Mesothelial cell of epicardium (in vitro differentiated cells): ENCODE measurements around the gene DPP6. TPM values are rescaled to one million over a fixed set of nuclear protein-coding genes. Genes with fewer than 3 reads are reported as not detected.
A peak's percentile ranks its signal among the peaks of the same experiment; 100 is the strongest.
"Not testable (repeated sequence)": the region's sequence is repeated elsewhere in the genome, so short reads cannot be mapped to it uniquely, and the experiment has no call there.

Source experiments
- DNase-seq, 2 experiments: peaks; one replicate each; pipeline ENCODE4 v3.0.0; 2021; ENCODE audit warnings: low spot score in 2 of 2; ENCODE audit not compliant: unreplicated experiment in 2 of 2
- H3K27ac Mint-ChIP-seq: 2 replicates; pipeline ENCODE4 v1.8.0; 2021; ENCODE audit warnings: mixed read lengths
- H3K27me3 Mint-ChIP-seq: 2 replicates; pipeline ENCODE4 v1.8.0; 2021; ENCODE audit warnings: low read depth, mixed read lengths
- H3K36me3 Mint-ChIP-seq: 2 replicates; pipeline ENCODE4 v1.8.0; 2021; ENCODE audit warnings: mixed read lengths
- H3K4me1 Mint-ChIP-seq: 2 replicates; pipeline ENCODE4 v1.8.0; 2021; ENCODE audit warnings: mixed read lengths
- H3K4me3 Mint-ChIP-seq: 2 replicates; pipeline ENCODE4 v1.8.0; 2021; ENCODE audit warnings: mild to moderate bottlenecking, moderate library complexity, mixed read lengths
- H3K9me3 Mint-ChIP-seq: 2 replicates; pipeline ENCODE4 v1.8.0; 2021; ENCODE audit warnings: mixed read lengths
- total RNA-seq: library from RNA; stranded (reverse); gene quantifications from 3 replicates; pipeline ENCODE4 v1.2.1, GENCODE V29; 2021
- TF ChIP-seq, protein P1 (sequence below): fragments of 200-600 bp; sonication (generic); IDR thresholded peaks from one replicate; pipeline ENCODE4 v1.5.0; 2021; ENCODE audit warnings: antibody characterized with exemption; ENCODE audit not compliant: unreplicated experiment

Gene DPP6
- total RNA-seq, 1 donor from 2014 or later: 0.09 TPM

DNA sequence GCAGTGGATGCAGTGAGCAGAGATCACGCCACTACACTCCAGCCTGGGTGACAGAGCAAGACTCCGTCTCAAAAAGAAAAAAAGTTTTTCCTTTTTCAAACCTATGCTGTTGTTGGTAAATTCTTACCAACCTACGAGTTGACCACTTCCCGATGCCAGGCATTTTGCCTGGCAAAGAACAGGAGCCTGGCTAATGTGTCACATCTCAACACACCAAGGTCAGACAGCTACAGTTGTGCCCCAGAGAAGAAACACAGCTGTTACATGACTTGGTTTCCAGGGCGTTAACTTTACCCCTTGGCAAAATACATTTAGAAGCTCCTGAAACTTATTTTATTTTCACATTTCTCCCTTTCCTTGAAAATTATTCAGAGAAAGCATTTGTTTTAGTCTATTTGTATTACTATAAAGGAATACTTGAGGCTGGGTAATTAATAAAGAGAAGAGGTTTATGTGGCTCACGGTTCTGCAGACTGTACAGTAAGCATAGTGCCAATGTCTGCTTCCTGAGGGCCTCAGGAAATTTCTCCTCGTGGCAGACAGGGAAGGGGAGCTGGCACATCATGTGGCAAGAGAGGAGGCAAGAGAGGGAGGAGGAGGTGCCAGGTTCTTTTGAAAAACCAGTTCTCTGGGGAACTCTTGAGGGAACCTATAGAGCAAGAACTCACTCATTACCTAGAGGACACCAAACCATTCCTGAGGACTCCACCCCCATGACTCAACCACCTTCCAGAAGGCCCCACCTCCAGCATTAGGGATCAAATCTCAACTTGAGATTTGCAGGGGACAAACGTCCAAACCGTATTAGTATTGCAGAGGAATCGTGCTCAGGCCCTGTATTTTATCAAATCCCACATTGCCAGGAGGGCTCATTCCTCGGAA, 867.4 kb downstream of the DPP6 start:
- Mint-ChIP-seq H3K27ac (no peak overlapping the region), H3K4me3 (no peak overlapping the region), H3K9me3 (no peaks in the 10 kb centered on the region), H3K27me3 (peaks cover 46% of the 10 kb centered on the region), H3K4me1 (no peaks in the 10 kb centered on the region), H3K36me3 (no peaks in the 10 kb centered on the region)
- DNase-seq: no peak
- TF ChIP-seq, protein P1, sequence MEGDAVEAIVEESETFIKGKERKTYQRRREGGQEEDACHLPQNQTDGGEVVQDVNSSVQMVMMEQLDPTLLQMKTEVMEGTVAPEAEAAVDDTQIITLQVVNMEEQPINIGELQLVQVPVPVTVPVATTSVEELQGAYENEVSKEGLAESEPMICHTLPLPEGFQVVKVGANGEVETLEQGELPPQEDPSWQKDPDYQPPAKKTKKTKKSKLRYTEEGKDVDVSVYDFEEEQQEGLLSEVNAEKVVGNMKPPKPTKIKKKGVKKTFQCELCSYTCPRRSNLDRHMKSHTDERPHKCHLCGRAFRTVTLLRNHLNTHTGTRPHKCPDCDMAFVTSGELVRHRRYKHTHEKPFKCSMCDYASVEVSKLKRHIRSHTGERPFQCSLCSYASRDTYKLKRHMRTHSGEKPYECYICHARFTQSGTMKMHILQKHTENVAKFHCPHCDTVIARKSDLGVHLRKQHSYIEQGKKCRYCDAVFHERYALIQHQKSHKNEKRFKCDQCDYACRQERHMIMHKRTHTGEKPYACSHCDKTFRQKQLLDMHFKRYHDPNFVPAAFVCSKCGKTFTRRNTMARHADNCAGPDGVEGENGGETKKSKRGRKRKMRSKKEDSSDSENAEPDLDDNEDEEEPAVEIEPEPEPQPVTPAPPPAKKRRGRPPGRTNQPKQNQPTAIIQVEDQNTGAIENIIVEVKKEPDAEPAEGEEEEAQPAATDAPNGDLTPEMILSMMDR: no peak

DNA sequence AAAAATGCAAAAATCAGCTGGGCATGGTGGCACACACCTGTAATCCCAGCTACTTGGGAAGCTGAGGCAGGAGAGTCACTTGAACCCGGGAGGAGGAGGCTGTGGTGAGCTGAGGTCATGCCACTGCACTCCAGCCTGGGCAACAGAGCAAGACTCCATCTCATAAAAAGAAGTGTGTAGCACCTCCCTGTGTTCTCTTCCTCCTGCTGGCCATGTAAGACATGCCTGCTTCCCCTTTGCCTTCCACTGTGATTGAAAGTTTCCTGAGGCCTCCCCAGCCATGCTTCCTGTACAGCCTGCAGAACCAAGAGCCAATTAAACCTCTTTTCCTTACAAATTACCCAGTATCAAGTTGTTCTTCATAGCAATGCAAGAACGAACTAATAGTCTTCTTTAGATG, 870.3 kb downstream of the DPP6 start:
- H3K4me3 Mint-ChIP-seq, H3K9me3 Mint-ChIP-seq, H3K4me1 Mint-ChIP-seq, H3K36me3 Mint-ChIP-seq, DNase-seq, H3K27ac Mint-ChIP-seq: not testable (repeated sequence)
- peaks cover 45% of the 10 kb centered on the region for H3K27me3 Mint-ChIP-seq

DNA sequence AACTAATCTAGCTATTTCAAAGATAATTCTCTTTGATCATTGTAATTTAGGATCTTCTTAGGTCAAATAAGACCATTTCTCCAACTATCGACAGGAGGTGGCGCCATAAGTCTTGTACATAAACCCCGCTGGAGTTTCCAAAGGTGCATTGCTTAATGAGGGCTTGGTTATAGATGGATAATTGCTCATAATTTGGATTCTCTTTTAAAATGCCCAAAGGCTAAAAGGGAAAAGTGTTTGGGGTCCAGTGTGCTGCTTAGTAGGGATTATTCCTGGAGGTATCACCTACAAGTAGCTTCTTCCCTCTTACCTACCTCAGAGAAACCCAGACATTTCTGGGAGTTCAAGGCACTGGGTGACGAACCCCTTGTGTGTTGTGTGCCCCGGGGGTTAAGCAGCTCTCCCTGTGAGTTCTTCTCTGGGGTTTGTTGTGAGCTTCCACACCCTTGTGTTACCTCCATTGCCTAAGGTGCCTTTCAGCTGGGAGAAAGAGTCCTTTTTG, 875.5 kb downstream of the DPP6 start:
- Mint-ChIP-seq H3K36me3 (peaks cover 1% of the 10 kb centered on the region), H3K27ac (peak overlapping the region; percentile 94), H3K4me1 (peaks cover 12% of the 10 kb centered on the region), H3K27me3 (peaks cover 23% of the 10 kb centered on the region), H3K4me3 (peak overlapping the region; percentile 78), H3K9me3 (no peaks in the 10 kb centered on the region)
- DNase-seq: peak in 1 of 2 experiments; percentile 63
- TF ChIP-seq, protein P1: peak; percentile 51

DNA sequence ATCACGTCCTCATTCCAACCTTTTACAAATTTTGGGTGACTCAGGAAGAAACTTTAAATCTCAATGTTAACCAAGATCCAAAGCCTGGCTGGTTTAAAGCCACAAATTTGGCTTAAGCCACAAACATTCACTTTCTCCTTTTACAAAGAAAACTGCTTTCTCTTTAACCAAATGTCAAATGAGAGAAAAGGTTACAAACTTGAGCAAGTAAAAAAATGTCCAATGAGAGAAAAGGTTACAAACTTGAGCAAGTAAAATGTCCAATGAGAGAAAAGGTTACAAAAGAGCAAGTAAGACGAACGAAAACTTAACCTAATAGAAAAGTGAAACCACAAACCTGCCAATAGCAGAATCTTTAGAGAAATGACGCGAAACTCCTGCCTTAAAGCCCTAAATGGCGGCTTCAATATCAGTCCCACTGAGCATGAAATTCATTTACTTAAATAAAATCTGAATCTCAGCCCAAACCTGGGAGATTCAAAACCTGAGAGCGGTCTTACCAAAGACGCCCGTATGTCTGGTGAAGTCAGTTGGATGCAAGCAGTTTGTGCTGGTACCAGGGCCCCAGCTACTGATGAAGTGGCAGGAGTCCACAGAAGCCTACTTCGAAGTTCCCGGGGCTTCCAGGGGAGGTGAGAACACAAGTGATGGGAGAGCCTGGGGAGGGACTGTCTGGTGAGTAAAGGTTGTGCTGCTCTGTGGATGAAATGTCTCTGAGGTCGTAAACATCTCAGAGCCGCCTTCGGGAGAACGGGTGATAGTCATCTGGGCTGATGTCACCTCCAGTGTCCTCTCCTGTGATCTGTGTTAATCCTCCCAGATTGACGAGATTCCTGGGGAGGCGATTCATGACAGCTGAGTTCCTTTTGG, 876.2 kb downstream of the DPP6 start:
- H3K9me3 Mint-ChIP-seq: peaks cover 2% of the 10 kb centered on the region
- peaks cover 12% of the 10 kb centered on the region for H3K4me1 Mint-ChIP-seq
- DNase-seq: no peak
- TF ChIP-seq, protein P1: no peak
- peak overlapping the region; percentile 78 for H3K4me3 Mint-ChIP-seq
- peaks cover 16% of the 10 kb centered on the region for H3K27me3 Mint-ChIP-seq
- H3K27ac Mint-ChIP-seq: peak overlapping the region; percentile 94
- H3K36me3 Mint-ChIP-seq: peaks cover 3% of the 10 kb centered on the region

DNA sequence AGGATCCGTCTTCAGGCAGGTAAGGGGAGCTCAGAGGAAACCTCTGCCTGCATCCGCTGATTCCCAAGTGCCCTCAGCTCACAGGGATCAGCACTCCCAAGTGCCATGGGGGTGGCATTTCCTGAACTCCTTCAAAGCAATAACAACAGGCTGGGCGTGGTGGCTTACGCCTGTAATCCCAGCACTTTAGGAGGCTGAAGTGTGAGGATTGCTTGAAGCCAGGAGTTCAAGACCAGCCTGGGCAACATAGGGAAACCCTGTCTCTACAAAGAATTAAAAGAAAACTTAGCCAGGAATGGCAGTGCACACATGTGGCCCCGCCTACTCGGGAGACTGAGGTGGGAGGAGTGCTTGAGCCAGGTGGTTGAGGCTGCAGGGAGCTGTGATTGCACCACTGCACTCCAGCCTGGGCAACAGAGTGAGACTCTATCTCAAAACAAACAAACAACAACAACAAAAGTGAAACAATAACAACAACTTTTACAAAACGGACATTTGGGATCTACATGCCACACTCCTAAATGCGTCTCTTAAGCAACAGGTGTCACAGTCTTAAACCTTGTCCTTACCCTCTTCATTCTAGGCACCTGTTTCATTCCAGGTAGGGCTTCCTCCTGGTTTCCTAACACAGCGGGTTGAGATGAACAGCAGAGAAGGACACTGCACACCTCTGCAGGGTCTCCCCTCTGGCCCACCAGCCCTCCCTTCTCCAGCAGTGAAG, 877.0 kb downstream of the DPP6 start:
- H3K36me3 Mint-ChIP-seq: peaks cover 7% of the 10 kb centered on the region
- peak overlapping the region; percentile 94 for H3K27ac Mint-ChIP-seq
- peaks cover 14% of the 10 kb centered on the region for H3K27me3 Mint-ChIP-seq
- H3K9me3 Mint-ChIP-seq: peaks cover 7% of the 10 kb centered on the region
- peaks cover 12% of the 10 kb centered on the region for H3K4me1 Mint-ChIP-seq
- TF ChIP-seq, protein P1: no peak
- H3K4me3 Mint-ChIP-seq: peak overlapping the region; percentile 78
- no peak for DNase-seq
